H1 (cell line): ENCODE results near the gene GZF1.

ENCODE experiments used
- CBX8 ChIP-seq: fragments of 300-800, 300-1000 bp; sonication (generic); IDR thresholded peaks from 2 replicates; pipeline ENCODE4 v1.7.1; 2016; ENCODE audit warnings: low read depth, low read length, borderline replicate concordance
- CREB1 ChIP-seq: IDR thresholded peaks from 2 replicates; pipeline ENCODE4 v1.6.1; 2012; ENCODE audit warnings: inconsistent platforms
- JUND ChIP-seq: IDR thresholded peaks from 2 replicates; pipeline ENCODE4 v1.6.1; 2011; ENCODE audit warnings: mild to moderate bottlenecking, improper control_type of control experiment, low read length
- POLR2A ChIP-seq, 2 experiments: IDR thresholded peaks; 1 replicate in 1 of 2; 2 replicates in 1 of 2; pipeline ENCODE4 v1.6.1; 2011; ENCODE audit warnings: low read depth in 2 of 2, low read length in 2 of 2, mild to moderate bottlenecking in 2 of 2; ENCODE audit errors: control extremely low read depth in 1 of 2
- SP1 ChIP-seq: IDR thresholded peaks from 2 replicates; pipeline ENCODE4 v1.6.1; 2011; ENCODE audit warnings: low read depth, low read length
- TAF7 ChIP-seq: optimal IDR thresholded peaks from 2 replicates; pipeline ENCODE3; 2011; ENCODE audit warnings: low read depth, mild to moderate bottlenecking, inconsistent platforms, low read length, moderate library complexity, borderline replicate concordance
- TF ChIP-seq, protein P1 (sequence below), 3 experiments: IDR thresholded peaks; 1 replicate in 2 of 3; 2 replicates in 1 of 3; pipeline versions ENCODE4 v1.5.1 to v1.6.1; 2011; ENCODE audit warnings: low read length in 3 of 3, mild to moderate bottlenecking in 3 of 3, inconsistent platforms in 2 of 3, low read depth in 1 of 3, moderate library complexity in 1 of 3; ENCODE audit not compliant: insufficient read depth in 1 of 3; ENCODE audit errors: control extremely low read depth in 1 of 3

DNA sequence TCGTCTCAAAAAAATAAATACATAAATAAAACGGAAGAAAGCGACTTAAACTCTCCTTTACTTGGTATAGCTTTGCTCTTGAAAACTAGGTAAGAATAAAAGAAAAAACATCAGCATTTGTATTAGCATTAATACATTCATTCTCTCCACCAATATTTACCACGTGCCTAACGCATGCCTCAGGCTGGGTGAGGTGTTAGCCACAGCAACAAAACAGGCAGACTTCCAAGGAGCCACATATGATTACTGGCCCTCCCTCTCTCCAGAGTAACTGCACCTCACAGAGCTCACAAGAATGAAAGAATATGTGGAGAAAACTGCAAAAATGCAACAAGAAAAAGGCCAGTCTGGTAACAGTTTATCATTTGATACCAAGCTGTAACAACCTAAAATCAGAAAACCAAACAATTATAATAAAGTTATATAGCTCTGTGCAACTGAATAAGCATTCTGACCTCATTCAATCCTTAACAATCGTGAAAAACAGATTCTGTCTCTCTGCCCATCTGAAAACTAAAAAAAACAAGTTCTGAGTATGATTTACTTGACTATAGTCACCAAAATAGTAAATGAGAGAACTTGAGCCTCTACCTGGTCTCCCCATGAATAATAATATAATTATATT, 54.1 kb downstream of the GZF1 start:
- TF ChIP-seq CREB1 (no peak), SP1 (no peak), CBX8 (no peak), JUND (no peak), POLR2A (IDR thresholded peaks at IDR 0.05; ENCODE audit: control extremely low read depth in 1 of 2, low read depth in 2 of 2, low read length in 2 of 2) (no peak), TAF7 (no peak)
- TF ChIP-seq, protein P1, sequence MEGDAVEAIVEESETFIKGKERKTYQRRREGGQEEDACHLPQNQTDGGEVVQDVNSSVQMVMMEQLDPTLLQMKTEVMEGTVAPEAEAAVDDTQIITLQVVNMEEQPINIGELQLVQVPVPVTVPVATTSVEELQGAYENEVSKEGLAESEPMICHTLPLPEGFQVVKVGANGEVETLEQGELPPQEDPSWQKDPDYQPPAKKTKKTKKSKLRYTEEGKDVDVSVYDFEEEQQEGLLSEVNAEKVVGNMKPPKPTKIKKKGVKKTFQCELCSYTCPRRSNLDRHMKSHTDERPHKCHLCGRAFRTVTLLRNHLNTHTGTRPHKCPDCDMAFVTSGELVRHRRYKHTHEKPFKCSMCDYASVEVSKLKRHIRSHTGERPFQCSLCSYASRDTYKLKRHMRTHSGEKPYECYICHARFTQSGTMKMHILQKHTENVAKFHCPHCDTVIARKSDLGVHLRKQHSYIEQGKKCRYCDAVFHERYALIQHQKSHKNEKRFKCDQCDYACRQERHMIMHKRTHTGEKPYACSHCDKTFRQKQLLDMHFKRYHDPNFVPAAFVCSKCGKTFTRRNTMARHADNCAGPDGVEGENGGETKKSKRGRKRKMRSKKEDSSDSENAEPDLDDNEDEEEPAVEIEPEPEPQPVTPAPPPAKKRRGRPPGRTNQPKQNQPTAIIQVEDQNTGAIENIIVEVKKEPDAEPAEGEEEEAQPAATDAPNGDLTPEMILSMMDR (IDR thresholded peaks at IDR 0.05; ENCODE audit: control extremely low read depth in 1 of 3, insufficient read depth in 1 of 3, low read depth in 1 of 3, low read length in 3 of 3), result no peak
